Right ventricle myocardium superior (tissue), 1 donor: ENCODE results near the gene ID3. TPM values are rescaled to one million over a fixed set of nuclear protein-coding genes. Genes with fewer than 3 reads are reported as not detected.

Experiments
- ATAC-seq: fragments of 200-7000 bp; cut with Tn5 transposase; one replicate; pipeline ENCODE4 v1.9.1; 2020; ENCODE audit warnings: mild to moderate bottlenecking; ENCODE audit not compliant: poor library complexity
- DNase-seq: peaks from one replicate; pipeline ENCODE4 v3.0.0-alpha.2; 2020
- intact Hi-C: fragments of 100-400 bp; cut with DNase I; formaldehyde crosslinking; loops from one replicate; pipeline ENCODE4 v1.11.2; 2022
- total RNA-seq: library from RNA; stranded (reverse); fragmentation: NEBNext Ultra II Directional; extraction: Animal tissue kit (Norgen Biotek cat#: 25700); gene quantifications from one replicate; pipeline ENCODE4 v1.2.1, GENCODE V29; 2021
- donor health status: DM: no; HTN: yes; CAD: no; lungs with severe emphysema.

ID3 gene
- total RNA-seq, 1 donor from 2014 or later, result 73.0 TPM

GRCh38 chr1:23570001-23570691, 10.8 kb upstream of the ID3 start:
- ATAC-seq (no peak), DNase-seq (no peak)
- intact Hi-C loops, result no loop called here

GRCh38 chr1:23568608-23569383, 9.5 kb upstream of the ID3 start:
- intact Hi-C loops, result no loop called here
- no peak for DNase-seq
- peak; percentile 19 for ATAC-seq

- DNase-seq (peak; percentile 52), ATAC-seq (peak; percentile 54)
- intact Hi-C loops, result no loop called here
Measured at GRCh38 chr1:23567996-23568607, 8.8 kb upstream of the ID3 start.

DNA sequence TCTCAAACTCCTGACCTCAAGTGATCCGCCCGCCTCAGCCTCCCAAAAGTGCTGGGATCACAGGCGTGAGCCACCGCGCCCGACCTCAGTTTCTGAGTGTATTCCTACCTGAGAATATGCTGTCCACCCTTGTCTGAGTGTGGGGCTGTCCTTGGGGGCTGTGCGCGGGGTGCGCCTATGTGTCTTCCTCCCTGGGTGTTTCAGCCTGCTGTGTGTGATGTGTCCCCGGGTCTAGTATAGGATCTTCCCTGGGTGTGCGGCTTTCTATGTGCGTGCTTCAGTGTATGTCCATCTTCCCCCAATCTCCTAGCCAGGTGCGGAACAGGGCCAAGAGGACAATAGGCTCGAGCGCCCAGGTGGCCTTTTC, 8.3 kb upstream of the ID3 start:
- intact Hi-C loops, result no loop called here
- ATAC-seq (peak; percentile 3), DNase-seq (no peak)

DNA sequence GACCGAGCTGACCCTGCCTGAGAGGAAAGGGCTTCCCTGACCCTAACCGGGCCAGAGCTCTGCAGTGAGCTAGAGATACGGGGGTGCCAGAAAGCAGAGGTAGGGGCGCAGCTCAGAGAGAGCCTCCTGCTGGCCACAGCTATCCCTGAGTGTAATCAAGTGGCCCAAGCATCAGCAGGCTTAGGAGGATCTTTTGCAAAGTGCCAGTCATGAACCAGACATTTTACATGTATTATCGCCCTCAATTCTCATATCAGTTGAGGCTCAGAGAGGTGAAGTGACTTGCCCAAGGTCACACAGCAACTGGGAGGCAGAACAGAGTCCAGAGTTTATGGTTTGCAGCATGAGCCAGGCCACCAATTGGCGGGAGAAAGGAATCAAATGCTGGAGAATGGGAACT, 7.0 kb upstream of the ID3 start:
- intact Hi-C loops, result no loop called here
- DNase-seq (no peak), ATAC-seq (no peak)

DNA sequence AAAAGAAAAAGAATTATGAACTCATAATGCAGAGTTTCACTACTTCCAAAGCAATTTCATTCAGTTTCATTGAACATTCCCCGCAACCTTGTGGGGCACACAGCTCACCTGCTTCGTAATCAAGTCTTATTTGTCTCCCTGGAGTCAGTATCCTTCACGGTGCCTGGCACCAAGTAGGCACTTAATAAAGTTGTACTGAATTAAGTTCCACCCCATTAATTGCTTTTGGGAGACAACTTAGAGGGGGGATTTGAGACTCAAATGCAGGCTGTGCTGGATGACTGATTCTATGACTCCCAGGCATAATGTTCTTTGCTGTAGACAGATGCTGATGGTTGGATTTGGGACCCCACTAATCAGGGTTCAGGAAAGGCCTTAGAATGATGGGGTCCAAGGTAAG, 6.5 kb upstream of the ID3 start:
- no peak for DNase-seq
- ATAC-seq, result no peak
- intact Hi-C loops, result no loop called here

DNA sequence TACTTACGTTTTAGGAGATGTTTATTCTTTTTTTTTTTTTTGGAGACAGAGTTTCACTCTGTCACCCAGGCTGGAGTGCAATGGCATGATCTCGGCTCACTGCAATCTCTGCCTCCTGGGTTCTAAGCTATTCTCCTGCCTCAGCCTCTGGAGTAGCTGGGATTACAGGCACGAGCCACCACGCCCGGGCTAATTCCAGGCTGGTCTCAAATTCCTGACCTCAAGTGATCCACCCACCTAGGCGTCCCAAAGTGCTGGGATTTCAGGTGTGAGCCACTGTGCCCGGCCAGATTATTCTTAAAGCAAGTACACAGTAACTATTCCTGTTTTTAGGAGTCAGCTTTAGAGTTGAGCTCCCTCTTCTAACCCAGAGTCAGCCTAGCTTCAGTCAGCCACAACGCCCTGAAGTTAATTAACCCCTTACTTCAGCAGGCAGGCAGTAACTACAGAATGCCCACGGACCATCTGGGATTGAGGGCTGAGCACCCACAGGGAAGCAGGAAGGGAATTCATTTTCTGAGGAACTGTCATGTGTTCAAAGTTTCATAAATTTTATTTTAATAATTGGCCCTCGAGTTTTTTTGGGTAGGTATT, 5.3 kb upstream of the ID3 start:
- no peak for ATAC-seq
- intact Hi-C loops, result loop anchor here (5.0 kb wide), 1 partner anchor 73 kb away; no protein-coding TSS in a partner anchor
- no peak for DNase-seq

DNA sequence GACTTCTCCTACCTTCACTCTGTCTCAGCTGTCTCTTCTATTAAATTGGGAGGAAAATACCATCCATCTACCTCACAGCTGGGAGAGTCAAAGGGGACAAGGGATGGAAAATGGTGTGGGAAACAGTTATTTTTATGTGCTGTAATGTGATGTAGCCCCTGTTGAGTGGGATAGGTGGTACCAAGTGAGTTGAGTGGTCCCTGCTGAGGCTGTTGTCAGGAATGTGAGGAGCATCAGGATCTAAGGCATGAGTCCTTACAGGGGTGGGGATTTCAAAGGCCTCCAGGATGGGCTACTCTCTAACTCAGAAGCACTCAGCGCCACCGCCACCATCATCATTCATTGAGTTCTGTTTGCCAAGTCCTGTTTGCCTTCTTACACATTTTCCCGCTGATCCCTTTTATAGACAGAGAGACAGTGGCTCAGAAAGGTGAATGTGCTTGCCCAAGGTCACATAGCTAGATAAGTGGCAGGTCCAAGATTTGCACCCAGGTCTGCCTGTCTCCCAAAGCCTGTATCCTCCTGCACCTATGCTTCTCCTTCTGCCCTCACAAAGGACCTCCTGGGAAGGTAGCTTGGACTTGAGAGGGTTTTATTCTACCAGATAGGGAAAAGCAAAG, 4.6 kb upstream of the ID3 start:
- intact Hi-C loops, result loop anchor here (5.0 kb wide), 1 partner anchor 73 kb away; no protein-coding TSS in a partner anchor
- DNase-seq (no peak), ATAC-seq (no peak)

- ATAC-seq (no peak), DNase-seq (no peak)
- intact Hi-C loops, result loop anchor here (5.0 kb wide), 1 partner anchor 74 kb away; no protein-coding TSS in a partner anchor
Measured at GRCh38 chr1:23563003-23563402, 3.7 kb upstream of the ID3 start.

DNA sequence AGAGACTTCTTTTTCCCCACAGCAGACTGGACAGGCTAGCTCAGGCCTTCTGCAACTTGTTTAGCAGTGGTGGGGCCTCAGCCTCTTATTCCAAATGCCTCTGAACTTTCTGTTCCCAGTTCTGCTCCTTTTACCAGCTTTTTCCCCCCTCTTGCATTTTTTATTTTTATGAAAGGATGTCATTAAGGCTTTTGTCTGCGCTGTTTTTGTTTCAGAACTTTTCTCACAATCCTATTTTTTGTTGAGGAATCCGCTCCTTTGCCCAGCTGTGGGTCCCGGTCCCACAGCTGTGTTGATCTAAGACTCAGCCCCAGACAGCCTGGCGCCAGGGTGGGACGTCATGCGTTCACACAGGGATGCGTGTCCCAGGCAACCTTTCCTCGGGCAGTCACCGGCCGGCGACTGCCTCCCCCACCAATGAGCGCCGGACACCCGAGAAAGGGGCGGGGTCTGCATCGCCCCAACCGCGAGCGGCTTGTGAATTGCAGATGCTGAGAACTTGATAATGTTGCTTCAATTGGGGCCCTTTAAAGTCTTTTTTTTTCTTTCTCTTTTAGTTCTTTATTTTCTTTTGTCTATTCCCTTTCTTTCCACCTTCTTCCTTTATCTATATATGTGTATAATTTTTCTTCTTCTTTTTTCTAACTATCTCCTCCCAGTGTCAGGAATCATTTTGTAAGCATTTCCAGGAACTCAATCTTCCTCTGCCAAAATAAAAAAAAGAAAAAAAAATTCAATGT, 3.0 kb upstream of the ID3 start:
- intact Hi-C loops, result loop anchor here (5.0 kb wide), 1 partner anchor 75 kb away; no protein-coding TSS in a partner anchor
- DNase-seq (peak; percentile 98), ATAC-seq (peak; percentile 85)

GRCh38 chr1:23561813-23562100, 2.5 kb upstream of the ID3 start:
- intact Hi-C loops, result loop anchor here (5.0 kb wide), 1 partner anchor 76 kb away; no protein-coding TSS in a partner anchor
- DNase-seq, result no peak
- ATAC-seq, result no peak

- intact Hi-C loops, result loop anchor here (5.0 kb wide), 1 partner anchor 76 kb away; no protein-coding TSS in a partner anchor
- DNase-seq, result no peak
- no peak for ATAC-seq
Measured at GRCh38 chr1:23561076-23561812, 1.9 kb upstream of the ID3 start.

- DNase-seq, result no peak
- intact Hi-C loops, result loop anchor here (5.0 kb wide), 1 partner anchor 77 kb away; no protein-coding TSS in a partner anchor
- no peak for ATAC-seq
Measured at GRCh38 chr1:23559985-23560741, 862 bp upstream of the ID3 start.

DNA sequence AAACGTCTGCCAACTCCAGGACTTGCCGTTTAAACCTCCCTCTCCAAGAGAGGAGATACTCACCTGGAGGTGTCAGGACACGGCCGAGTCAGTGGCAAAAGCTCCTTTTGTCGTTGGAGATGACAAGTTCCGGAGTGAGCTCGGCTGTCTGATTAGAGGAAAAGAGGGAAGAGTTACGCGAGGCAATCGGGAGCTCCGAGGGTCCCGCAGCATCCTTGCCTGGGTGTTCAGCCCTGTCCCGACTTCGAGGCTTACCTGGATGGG, 497 bp downstream of the ID3 start:
- no peak for ATAC-seq

GRCh38 chr1:23558140-23558871, 995 bp downstream of the ID3 start:
- no peak for ATAC-seq

More for the DNA sequence above, 497 bp downstream of the ID3 start:
- DNase-seq, result no peak
- intact Hi-C loops, result no loop called here

GRCh38 chr1:23557471-23558124, 1.7 kb downstream of the ID3 start:
- intact Hi-C loops, result no loop called here
- no peak for ATAC-seq

More at GRCh38 chr1:23558140-23558871, 995 bp downstream of the ID3 start:
- peak; percentile 82 for DNase-seq
- intact Hi-C loops, result no loop called here

More at GRCh38 chr1:23557471-23558124, 1.7 kb downstream of the ID3 start:
- no peak for DNase-seq
